SK-N-SH treated with all-trans-retinoic acid at 6 μM for 48 hours (cell line): ENCODE results near the gene VPS13C.

Experiments used
- ISL1 ChIP-seq: fragments of 250-450 bp; sonication (Bioruptor Pico); IDR thresholded peaks from 2 replicates; pipeline ENCODE4 v2.1.2; 2022; ENCODE audit warnings: mild to moderate bottlenecking, moderate library complexity
- TCF4 ChIP-seq: fragments of 250-450 bp; sonication (Bioruptor Pico); IDR thresholded peaks from 2 replicates; pipeline ENCODE4 v1.8.0; 2021; ENCODE audit warnings: mild to moderate bottlenecking, moderate library complexity, borderline replicate concordance
- ZFP30 ChIP-seq: fragments of 450-650 bp; formaldehyde crosslinking; IDR thresholded peaks from 2 replicates; pipeline ENCODE4 v1.5.0; 2022; ENCODE audit warnings: mild to moderate bottlenecking, moderate library complexity
- ZNF70 ChIP-seq: fragments of 450-650 bp; formaldehyde crosslinking; IDR thresholded peaks from 2 replicates; pipeline ENCODE4 v1.5.0; 2020; ENCODE audit warnings: mild to moderate bottlenecking, moderate library complexity
- TF ChIP-seq, protein P1 (sequence below): fragments of 250-450 bp; sonication (Bioruptor Pico); IDR thresholded peaks from 2 replicates; pipeline ENCODE4 v1.8.0; 2020; ENCODE audit warnings: mild to moderate bottlenecking, moderate library complexity, borderline replicate concordance
- TF ChIP-seq, protein P2 (sequence below): fragments of 250-450 bp; sonication (Bioruptor Pico); IDR thresholded peaks from 2 replicates; pipeline ENCODE4 v1.5.1; 2020; ENCODE audit warnings: low read depth, mild to moderate bottlenecking, moderate library complexity
- TF ChIP-seq, protein P3 (sequence below): fragments of 250-450 bp; sonication (Bioruptor Pico); IDR thresholded peaks from 2 replicates; pipeline ENCODE4 v1.8.0; 2021; ENCODE audit warnings: low read depth, mild to moderate bottlenecking, moderate library complexity, borderline replicate concordance

DNA sequence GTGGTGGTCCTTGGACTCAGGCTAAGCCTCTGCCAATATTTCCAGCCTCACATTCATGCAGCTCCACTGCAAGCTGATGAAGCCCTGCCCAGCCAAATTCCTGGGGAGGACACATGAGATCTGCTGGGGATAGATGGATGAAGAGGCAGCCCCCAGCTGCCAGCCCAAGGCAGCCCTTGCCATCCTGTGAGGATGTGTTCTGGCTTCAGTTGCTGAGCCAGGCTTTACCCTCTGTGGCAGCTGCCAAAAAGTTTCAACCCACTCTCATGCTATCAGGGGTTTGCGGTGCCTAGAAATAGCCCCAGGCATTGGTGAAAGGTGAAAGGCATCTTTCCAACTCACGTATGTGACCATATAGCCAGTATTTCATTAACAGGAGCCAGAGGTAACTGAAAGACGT is 44.2 kb upstream of the VPS13C start:
- TF ChIP-seq ZNF70 (CRISPR knock-in tag): no peak
- no peak for TF ChIP-seq TCF4 (CRISPR knock-in tag)
- TF ChIP-seq, protein P1, sequence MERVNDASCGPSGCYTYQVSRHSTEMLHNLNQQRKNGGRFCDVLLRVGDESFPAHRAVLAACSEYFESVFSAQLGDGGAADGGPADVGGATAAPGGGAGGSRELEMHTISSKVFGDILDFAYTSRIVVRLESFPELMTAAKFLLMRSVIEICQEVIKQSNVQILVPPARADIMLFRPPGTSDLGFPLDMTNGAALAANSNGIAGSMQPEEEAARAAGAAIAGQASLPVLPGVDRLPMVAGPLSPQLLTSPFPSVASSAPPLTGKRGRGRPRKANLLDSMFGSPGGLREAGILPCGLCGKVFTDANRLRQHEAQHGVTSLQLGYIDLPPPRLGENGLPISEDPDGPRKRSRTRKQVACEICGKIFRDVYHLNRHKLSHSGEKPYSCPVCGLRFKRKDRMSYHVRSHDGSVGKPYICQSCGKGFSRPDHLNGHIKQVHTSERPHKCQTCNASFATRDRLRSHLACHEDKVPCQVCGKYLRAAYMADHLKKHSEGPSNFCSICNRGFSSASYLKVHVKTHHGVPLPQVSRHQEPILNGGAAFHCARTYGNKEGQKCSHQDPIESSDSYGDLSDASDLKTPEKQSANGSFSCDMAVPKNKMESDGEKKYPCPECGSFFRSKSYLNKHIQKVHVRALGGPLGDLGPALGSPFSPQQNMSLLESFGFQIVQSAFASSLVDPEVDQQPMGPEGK (CRISPR knock-in tag): no peak
- no peak for TF ChIP-seq ZFP30 (CRISPR knock-in tag)
- TF ChIP-seq, protein P2, sequence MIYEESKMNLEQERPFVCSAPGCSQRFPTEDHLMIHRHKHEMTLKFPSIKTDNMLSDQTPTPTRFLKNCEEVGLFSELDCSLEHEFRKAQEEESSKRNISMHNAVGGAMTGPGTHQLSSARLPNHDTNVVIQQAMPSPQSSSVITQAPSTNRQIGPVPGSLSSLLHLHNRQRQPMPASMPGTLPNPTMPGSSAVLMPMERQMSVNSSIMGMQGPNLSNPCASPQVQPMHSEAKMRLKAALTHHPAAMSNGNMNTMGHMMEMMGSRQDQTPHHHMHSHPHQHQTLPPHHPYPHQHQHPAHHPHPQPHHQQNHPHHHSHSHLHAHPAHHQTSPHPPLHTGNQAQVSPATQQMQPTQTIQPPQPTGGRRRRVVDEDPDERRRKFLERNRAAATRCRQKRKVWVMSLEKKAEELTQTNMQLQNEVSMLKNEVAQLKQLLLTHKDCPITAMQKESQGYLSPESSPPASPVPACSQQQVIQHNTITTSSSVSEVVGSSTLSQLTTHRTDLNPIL (CRISPR knock-in tag): no peak
- no peak for TF ChIP-seq ISL1
- TF ChIP-seq, protein P3, sequence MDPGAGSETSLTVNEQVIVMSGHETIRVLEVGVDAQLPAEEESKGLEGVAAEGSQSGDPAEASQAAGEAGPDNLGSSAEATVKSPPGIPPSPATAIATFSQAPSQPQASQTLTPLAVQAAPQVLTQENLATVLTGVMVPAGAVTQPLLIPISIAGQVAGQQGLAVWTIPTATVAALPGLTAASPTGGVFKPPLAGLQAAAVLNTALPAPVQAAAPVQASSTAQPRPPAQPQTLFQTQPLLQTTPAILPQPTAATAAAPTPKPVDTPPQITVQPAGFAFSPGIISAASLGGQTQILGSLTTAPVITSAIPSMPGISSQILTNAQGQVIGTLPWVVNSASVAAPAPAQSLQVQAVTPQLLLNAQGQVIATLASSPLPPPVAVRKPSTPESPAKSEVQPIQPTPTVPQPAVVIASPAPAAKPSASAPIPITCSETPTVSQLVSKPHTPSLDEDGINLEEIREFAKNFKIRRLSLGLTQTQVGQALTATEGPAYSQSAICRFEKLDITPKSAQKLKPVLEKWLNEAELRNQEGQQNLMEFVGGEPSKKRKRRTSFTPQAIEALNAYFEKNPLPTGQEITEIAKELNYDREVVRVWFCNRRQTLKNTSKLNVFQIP (CRISPR knock-in tag): no peak
